ENCODE measurements around the gene PDE10A.
"Not testable (repeated sequence)": the region's sequence is repeated elsewhere in the genome, so short reads cannot be mapped to it uniquely, and the experiment has no call there.

PDE10A gene

GRCh38 chr6:165621940-165622339 lies 41.1 kb downstream of the PDE10A start:
- H3K27me3 ChIP-seq (replicated peaks; ENCODE audit: control insufficient read depth, insufficient read depth, low read length) = no peaks in the 10 kb centered on the region

GRCh38 chr6:165618891-165619290 lies 44.1 kb downstream of the PDE10A start:
- H3K4me3 ChIP-seq (replicated peaks; ENCODE audit: low read depth, low read length); DNase-seq (ENCODE audit: extremely low read depth, insufficient read length); H3K27me3 ChIP-seq (replicated peaks; ENCODE audit: control insufficient read depth, insufficient read depth, low read length); H3K36me3 ChIP-seq (ENCODE audit: control insufficient read depth, insufficient read depth, low read length): not testable (repeated sequence)

More at GRCh38 chr6:165621940-165622339, 41.1 kb downstream of the PDE10A start:
- no peak for DNase-seq (ENCODE audit: extremely low read depth, insufficient read length)
- Histone ChIP-seq H3K36me3 (ENCODE audit: control insufficient read depth, insufficient read depth, low read length) (no peaks in the 10 kb centered on the region), H3K4me3 (replicated peaks; ENCODE audit: low read depth, low read length) (no peak overlapping the region)
- TF ChIP-seq CTCF (IDR thresholded peaks at IDR 0.05; ENCODE audit: insufficient read depth, low read length, poor library complexity, severe bottlenecking) = no peak

GRCh38 chr6:165618241-165618640 lies 44.8 kb downstream of the PDE10A start:
- TF ChIP-seq CTCF (IDR thresholded peaks at IDR 0.05; ENCODE audit: insufficient read depth, low read length, poor library complexity, severe bottlenecking) = no peak
- Histone ChIP-seq H3K4me3 (replicated peaks; ENCODE audit: low read depth, low read length) (no peak overlapping the region), H3K27me3 (replicated peaks; ENCODE audit: control insufficient read depth, insufficient read depth, low read length) (no peaks in the 10 kb centered on the region), H3K36me3 (ENCODE audit: control insufficient read depth, insufficient read depth, low read length) (no peaks in the 10 kb centered on the region)
- DNase-seq (ENCODE audit: extremely low read depth, insufficient read length) = no peak

GRCh38 chr6:165617528-165617927 lies 45.5 kb downstream of the PDE10A start:
- H3K36me3 ChIP-seq (ENCODE audit: control insufficient read depth, insufficient read depth, low read length) = no peaks in the 10 kb centered on the region
- TF ChIP-seq CTCF (IDR thresholded peaks at IDR 0.05; ENCODE audit: insufficient read depth, low read length, poor library complexity, severe bottlenecking) = no peak
- no peaks in the 10 kb centered on the region for H3K27me3 ChIP-seq (replicated peaks; ENCODE audit: control insufficient read depth, insufficient read depth, low read length)
- no peak overlapping the region for H3K4me3 ChIP-seq (replicated peaks; ENCODE audit: low read depth, low read length)
- no peak for DNase-seq (ENCODE audit: extremely low read depth, insufficient read length)

- no peak overlapping the region for H3K4me3 ChIP-seq (replicated peaks; ENCODE audit: low read depth, low read length)
- no peak for DNase-seq (ENCODE audit: extremely low read depth, insufficient read length)
- no peaks in the 10 kb centered on the region for H3K36me3 ChIP-seq (ENCODE audit: control insufficient read depth, insufficient read depth, low read length)
- H3K27me3 ChIP-seq (replicated peaks; ENCODE audit: control insufficient read depth, insufficient read depth, low read length) = no peaks in the 10 kb centered on the region
- TF ChIP-seq CTCF (IDR thresholded peaks at IDR 0.05; ENCODE audit: insufficient read depth, low read length, poor library complexity, severe bottlenecking) = no peak
These were observed 46.9 kb downstream of the PDE10A start for GRCh38 chr6:165616116-165616515.

- Histone ChIP-seq H3K36me3 (ENCODE audit: control insufficient read depth, insufficient read depth, low read length) (no peaks in the 10 kb centered on the region), H3K27me3 (replicated peaks; ENCODE audit: control insufficient read depth, insufficient read depth, low read length) (no peaks in the 10 kb centered on the region), H3K4me3 (replicated peaks; ENCODE audit: low read depth, low read length) (no peak overlapping the region)
- no peak for DNase-seq (ENCODE audit: extremely low read depth, insufficient read length)
- TF ChIP-seq CTCF (IDR thresholded peaks at IDR 0.05; ENCODE audit: insufficient read depth, low read length, poor library complexity, severe bottlenecking) = no peak
These were observed 47.4 kb downstream of the PDE10A start for GRCh38 chr6:165615636-165616035.
